Measurements from ENCODE around the gene PTMS.

- TF ChIP-seq EZH2 (IDR thresholded peaks at IDR 0.05) (no peak), POLR2AphosphoS5 (IDR thresholded peaks at IDR 0.05; ENCODE audit: borderline replicate concordance, low read depth, low read length) (no peak)
Measured at GRCh38 chr12:6758506-6759095, 7.6 kb upstream of the PTMS start.
